Peyer's patch (tissue), 4 donors: ENCODE data around the gene SLC2A4. TPM values are rescaled to one million over a fixed set of nuclear protein-coding genes. Genes with fewer than 3 reads are reported as not detected.
A peak's percentile ranks its signal among the peaks of the same experiment; 100 is the strongest.

ENCODE experiments used
- DNase-seq, 3 donors: peaks; one replicate each; pipeline ENCODE4 v3.0.0-alpha.2; 2017 to 2019
- H3K27ac ChIP-seq, 4 donors: fragments of 200-600 bp; sonication (generic); one replicate each; pipeline ENCODE4 v1.5.1; 2016 to 2019
- H3K27me3 ChIP-seq, 2 donors: fragments of 200-600 bp; sonication (generic); one replicate each; pipeline ENCODE4 v1.5.1; 2019
- H3K36me3 ChIP-seq, 3 donors: fragments of 200-600 bp; sonication (generic); one replicate each; pipeline ENCODE4 v1.5.1; 2016 to 2019
- H3K4me1 ChIP-seq, 4 donors: fragments of 200-600 bp; sonication (generic); one replicate each; pipeline ENCODE4 v1.5.1; 2016 to 2019
- H3K4me3 ChIP-seq, 4 donors: fragments of 200-600 bp; sonication (generic); 1 replicate in 3 of 4; 2 replicates in 1 of 4; pipeline ENCODE4 v1.5.1; 2016 to 2019; ENCODE audit warnings: mild to moderate bottlenecking in 1 of 4
- H3K9me3 ChIP-seq, 4 donors: fragments of 200-600 bp; sonication (generic); one replicate each; pipeline ENCODE4 v1.5.1; 2016 to 2019; ENCODE audit warnings: mild to moderate bottlenecking in 1 of 4
- POLR2A ChIP-seq, 2 donors: fragments of 450-650 bp; IDR thresholded peaks; one replicate each; pipeline ENCODE4 v1.5.1; 2017; ENCODE audit warnings: antibody characterized with exemption in 2 of 2, mild to moderate bottlenecking in 2 of 2, moderate library complexity in 2 of 2
- total RNA-seq, 4 donors: library from RNA; depleted of rRNA; stranded (reverse); fragments of >200 nt; gene quantifications; one replicate each; pipeline ENCODE4 v1.1.0, GENCODE V29; 2016
- TF ChIP-seq, protein P1 (sequence below), 6 experiments: fragments of 450-650 bp in 4 of 6; fragments of 200-600 bp in 2 of 6; sonication (generic) in 1 of 6; IDR thresholded peaks; one replicate each; pipeline ENCODE4 v1.5.1; 2017 to 2019; ENCODE audit warnings: antibody characterized with exemption in 6 of 6, mild to moderate bottlenecking in 3 of 6, moderate library complexity in 1 of 6

Gene SLC2A4
- total RNA-seq, 4 donors from 2014 or later: 1.1 to 7.6 (median 4.8) TPM; not detected in 1

DNA sequence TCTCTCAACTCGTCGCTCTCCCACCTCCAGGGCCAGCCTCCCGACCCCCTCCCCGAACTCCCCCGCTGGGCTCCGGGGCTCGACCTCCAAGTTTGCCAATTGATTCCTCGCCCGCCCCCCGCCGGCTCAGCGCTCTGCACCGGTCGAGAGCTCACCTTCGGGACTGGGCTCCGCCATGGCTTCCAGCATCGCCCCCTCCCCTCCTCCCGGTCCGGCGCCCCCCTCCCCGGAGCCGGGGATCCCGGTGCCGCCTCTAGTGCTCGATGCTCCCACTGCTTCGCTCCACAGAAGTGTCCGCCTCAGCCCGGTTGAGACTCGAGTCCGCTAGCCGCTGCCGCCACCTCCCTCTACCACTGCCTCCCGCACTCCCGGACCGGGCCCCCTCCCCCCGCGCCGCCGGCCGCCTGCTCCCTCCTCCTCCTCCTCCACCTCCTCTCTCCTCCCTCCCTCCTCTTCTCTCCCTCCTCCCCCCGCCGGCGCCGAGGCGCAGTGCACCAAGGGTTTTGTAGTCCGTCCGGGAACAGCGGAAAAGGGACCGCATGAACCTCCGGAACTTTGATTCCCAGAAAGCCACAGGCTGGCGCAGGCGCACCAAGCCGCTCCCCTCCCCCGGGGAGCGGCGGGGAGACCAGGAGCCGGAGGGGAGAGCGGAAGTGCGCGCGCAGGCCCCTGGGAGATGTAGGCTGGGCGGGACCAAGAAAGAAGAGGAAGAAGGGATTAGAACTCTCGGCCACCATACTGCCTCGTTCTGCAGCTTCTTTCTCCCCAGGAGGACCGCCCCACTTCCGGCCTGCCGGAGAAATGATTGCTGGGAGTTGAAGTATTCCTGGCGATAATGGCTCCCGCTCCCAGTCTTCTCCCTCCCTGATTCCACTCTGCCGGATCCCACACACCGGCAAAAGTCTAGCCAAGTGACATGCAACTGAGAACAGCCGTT, 42.2 kb upstream of the SLC2A4 start, which contains the start of gene PHF23:
TSS of gene PHF23 (minus strand) at position 367 of the 937 bp plus-strand sequence. CDS start at position 189, 178 bp downstream.
- H3K36me3 ChIP-seq: peaks cover 0 to 40% (median 0%) of the 10 kb centered on the region in 3 donors
- no peaks in the 10 kb centered on the region for H3K9me3 ChIP-seq
- peak; percentile 99 for DNase-seq
- H3K4me1 ChIP-seq: peaks cover 0 to 49% (median 16%) of the 10 kb centered on the region in 4 donors
- TF ChIP-seq POLR2A (IDR thresholded peaks at IDR 0.05): peak; percentile 40 to 78
- TF ChIP-seq, protein P1, sequence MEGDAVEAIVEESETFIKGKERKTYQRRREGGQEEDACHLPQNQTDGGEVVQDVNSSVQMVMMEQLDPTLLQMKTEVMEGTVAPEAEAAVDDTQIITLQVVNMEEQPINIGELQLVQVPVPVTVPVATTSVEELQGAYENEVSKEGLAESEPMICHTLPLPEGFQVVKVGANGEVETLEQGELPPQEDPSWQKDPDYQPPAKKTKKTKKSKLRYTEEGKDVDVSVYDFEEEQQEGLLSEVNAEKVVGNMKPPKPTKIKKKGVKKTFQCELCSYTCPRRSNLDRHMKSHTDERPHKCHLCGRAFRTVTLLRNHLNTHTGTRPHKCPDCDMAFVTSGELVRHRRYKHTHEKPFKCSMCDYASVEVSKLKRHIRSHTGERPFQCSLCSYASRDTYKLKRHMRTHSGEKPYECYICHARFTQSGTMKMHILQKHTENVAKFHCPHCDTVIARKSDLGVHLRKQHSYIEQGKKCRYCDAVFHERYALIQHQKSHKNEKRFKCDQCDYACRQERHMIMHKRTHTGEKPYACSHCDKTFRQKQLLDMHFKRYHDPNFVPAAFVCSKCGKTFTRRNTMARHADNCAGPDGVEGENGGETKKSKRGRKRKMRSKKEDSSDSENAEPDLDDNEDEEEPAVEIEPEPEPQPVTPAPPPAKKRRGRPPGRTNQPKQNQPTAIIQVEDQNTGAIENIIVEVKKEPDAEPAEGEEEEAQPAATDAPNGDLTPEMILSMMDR (IDR thresholded peaks at IDR 0.05): peak in 4 of 6 experiments; percentile 14 to 45 (median 40)
- peak within 1 kb of the TSS; percentile 95 to 99 (median 98) for H3K27ac ChIP-seq
- H3K27me3 ChIP-seq: no peaks in the 10 kb centered on the region
- H3K4me3 ChIP-seq: peak within 1 kb of the TSS; percentile 94 to 98 (median 95)

DNA sequence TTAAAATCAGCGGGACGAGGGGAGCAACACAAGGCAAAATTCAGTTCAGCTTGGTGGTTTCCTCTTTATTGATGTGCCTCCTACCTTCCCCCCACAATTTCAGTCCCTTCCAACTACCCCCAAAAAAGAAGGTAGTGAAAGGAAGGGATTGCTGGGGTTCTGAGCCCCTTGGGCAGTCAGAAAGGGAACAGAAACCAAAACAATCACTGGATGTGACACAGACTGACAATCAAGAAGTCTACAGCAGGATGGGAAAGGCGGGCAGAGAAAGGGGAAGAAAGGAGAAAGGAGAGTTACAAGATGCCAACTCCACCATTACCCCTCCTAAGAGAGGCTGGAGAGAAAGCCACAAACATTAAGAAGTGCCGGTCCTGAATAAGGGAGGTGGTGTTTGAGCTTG, 41.1 kb upstream of the SLC2A4 start:
- TF ChIP-seq, protein P1 (IDR thresholded peaks at IDR 0.05): no peak
- TF ChIP-seq POLR2A (IDR thresholded peaks at IDR 0.05): no peak
- Histone ChIP-seq H3K27ac (peak overlapping the region in 3 of 4 donors; percentile 98 to 99 (median 99)), H3K36me3 (peaks cover 0 to 47% (median 0%) of the 10 kb centered on the region in 3 donors), H3K9me3 (no peaks in the 10 kb centered on the region), H3K27me3 (no peaks in the 10 kb centered on the region), H3K4me1 (peaks cover 0 to 40% (median 13%) of the 10 kb centered on the region in 4 donors), H3K4me3 (peak overlapping the region in 2 of 4 donors; percentile 84 to 91)
- DNase-seq: no peak

DNA sequence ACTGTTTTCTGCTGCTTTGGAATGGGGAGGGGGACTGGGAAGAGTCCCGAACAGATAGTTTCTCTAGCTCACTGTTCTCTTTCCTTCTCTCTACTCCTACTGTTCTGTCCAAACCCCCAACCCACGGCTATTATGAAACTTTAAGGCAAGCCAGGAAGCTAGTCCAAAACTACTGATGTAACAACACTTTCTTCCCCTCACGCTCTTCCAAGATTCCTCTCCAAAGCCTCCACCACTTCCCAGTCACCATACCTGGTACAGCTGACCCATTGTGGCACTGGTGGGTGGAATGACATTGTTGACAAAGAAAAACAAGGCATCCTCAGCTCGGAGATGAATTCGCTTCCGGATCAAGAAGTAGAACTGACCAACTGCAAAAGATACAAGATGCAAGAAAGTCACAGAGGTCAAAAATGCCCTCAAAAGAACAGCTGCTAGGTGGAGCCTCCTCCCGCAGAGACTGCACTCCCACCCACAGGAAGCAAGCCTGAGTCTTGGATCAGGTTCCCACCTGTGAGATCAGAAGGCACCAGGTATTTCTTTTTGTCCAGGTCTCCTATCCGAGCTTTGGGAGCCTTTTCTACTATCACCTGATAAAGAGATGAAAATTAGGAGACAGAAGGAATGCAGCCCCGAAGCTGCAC, 40.3 kb upstream of the SLC2A4 start:
- TF ChIP-seq POLR2A (IDR thresholded peaks at IDR 0.05): no peak
- Histone ChIP-seq H3K36me3 (peaks cover 0 to 47% (median 0%) of the 10 kb centered on the region in 3 donors), H3K4me3 (peak overlapping the region; percentile 81 to 95 (median 88)), H3K27me3 (no peaks in the 10 kb centered on the region), H3K4me1 (peaks cover 0 to 36% (median 13%) of the 10 kb centered on the region in 4 donors), H3K9me3 (no peaks in the 10 kb centered on the region), H3K27ac (peak overlapping the region; percentile 98 to 99 (median 98))
- no peak for DNase-seq

DNA sequence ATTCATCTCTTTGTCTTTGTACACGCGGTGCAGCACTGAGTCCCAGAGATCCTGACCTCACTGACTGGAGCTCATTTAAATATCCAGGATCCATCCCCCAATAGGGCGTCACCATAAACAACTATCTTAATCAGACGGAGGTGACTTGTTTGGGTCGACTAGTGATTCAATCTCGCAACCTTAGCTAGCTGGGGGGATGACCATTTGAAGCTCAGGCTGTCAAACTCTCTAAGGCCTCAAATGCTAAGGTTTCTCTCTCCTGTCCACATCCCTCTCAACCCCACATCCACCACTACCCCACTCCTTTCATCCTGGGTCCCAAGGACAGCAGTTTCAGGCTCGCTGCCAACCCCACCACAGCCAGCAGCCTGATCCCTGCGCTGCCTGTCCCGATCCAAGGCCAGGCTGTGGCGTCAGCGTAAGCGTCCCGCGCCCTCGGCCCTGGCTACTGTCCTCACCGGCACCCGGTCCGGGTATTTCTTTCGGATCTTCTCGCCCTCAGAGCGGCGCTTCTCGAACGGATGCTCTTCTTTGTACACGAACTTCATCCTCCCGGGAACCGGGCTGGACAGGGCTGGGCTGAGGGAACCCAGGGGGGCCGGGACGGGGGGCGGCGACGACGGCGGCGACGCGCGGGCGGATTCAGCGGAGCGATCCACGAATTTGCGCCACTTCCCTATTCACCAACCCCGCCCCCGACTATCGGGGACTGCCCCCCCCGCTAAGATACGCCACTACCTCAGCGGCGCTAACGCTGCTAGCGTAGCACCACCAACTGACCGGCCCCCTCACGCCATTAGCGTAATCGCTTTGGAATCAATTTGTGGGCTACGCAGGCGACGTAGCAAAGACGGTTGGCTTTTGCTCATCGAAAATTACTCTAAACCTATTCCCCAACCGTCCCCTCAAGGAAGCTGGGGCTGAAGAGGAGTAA, 39.5 kb upstream of the SLC2A4 start, which contains the start of gene GABARAP:
TSS of gene GABARAP (minus strand) at position 667 of the 934 bp plus-strand sequence. CDS start at position 548, 119 bp downstream.
- H3K9me3 ChIP-seq: no peaks in the 10 kb centered on the region
- peak within 1 kb of the TSS; percentile 98 to 99 (median 98) for H3K27ac ChIP-seq
- no peaks in the 10 kb centered on the region for H3K27me3 ChIP-seq
- TF ChIP-seq, protein P1 (IDR thresholded peaks at IDR 0.05): no peak
- TF ChIP-seq POLR2A (IDR thresholded peaks at IDR 0.05): peak; percentile 47 to 59
- DNase-seq: peak; percentile 95 to 97 (median 96)
- H3K4me3 ChIP-seq: peak within 1 kb of the TSS; percentile 81 to 95 (median 88)
- H3K36me3 ChIP-seq: peaks cover 0 to 47% (median 0%) of the 10 kb centered on the region in 3 donors
- peaks cover 0 to 32% (median 13%) of the 10 kb centered on the region in 4 donors for H3K4me1 ChIP-seq

GRCh38 chr17:7242717-7243452, 38.6 kb upstream of the SLC2A4 start:
- no peaks in the 10 kb centered on the region for H3K27me3 ChIP-seq
- TF ChIP-seq POLR2A (IDR thresholded peaks at IDR 0.05): peak; percentile 47 to 59
- TF ChIP-seq, protein P1 (IDR thresholded peaks at IDR 0.05): peak in 3 of 6 experiments; percentile 5 to 25 (median 5)
- H3K27ac ChIP-seq: peak overlapping the region; percentile 98 to 99 (median 98)
- peaks cover 0 to 48% (median 0%) of the 10 kb centered on the region in 3 donors for H3K36me3 ChIP-seq
- H3K4me3 ChIP-seq: peak overlapping the region; percentile 81 to 95 (median 88)
- H3K4me1 ChIP-seq: peaks cover 0 to 25% (median 13%) of the 10 kb centered on the region in 4 donors
- DNase-seq: peak; percentile 97 to 99 (median 97)
- H3K9me3 ChIP-seq: no peaks in the 10 kb centered on the region
